GM23338 (cell line): ENCODE results near the gene PI4K2A. TPM values are rescaled to one million over a fixed set of nuclear protein-coding genes. Genes with fewer than 3 reads are reported as not detected.
A peak's percentile ranks its signal among the peaks of the same experiment; 100 is the strongest.

Experiments
- ATAC-seq: fragments of 200-7000 bp; cut with Tn5 transposase; 3 replicates; pipeline ENCODE4 v1.9.1; 2020
- DNase-seq: peaks from one replicate; pipeline ENCODE4 v3.0.0-alpha.2; 2015; ENCODE audit warnings: low spot score
- H2AFZ ChIP-seq: fragments of 200-600 bp; sonication (generic); 2 replicates; pipeline ENCODE4 v1.8.0; 2016; ENCODE audit warnings: antibody characterized with exemption, mild to moderate bottlenecking, moderate library complexity
- H3F3A ChIP-seq: fragments of 200-600 bp; sonication (generic); replicated peaks from 2 replicates; pipeline ENCODE4 v1.8.0; 2017; ENCODE audit warnings: antibody characterized with exemption, mixed run types, low read depth
- H3K27ac ChIP-seq: fragments of 200-600 bp; sonication (generic); 2 replicates; pipeline ENCODE4 v1.6.1; 2016; ENCODE audit warnings: low read depth
- H3K27me3 ChIP-seq: fragments of 200-600 bp; sonication (generic); 2 replicates; pipeline ENCODE4 v1.8.0; 2016; ENCODE audit warnings: mild to moderate bottlenecking, mixed run types, moderate library complexity; ENCODE audit not compliant: insufficient read depth
- H3K36me3 ChIP-seq: fragments of 200-600 bp; sonication (generic); 2 replicates; pipeline ENCODE4 v1.8.0; 2016; ENCODE audit warnings: mild to moderate bottlenecking; ENCODE audit not compliant: insufficient read depth
- H3K4me1 ChIP-seq: fragments of 200-600 bp; sonication (generic); 2 replicates; pipeline ENCODE4 v1.8.0; 2016; ENCODE audit warnings: mild to moderate bottlenecking, moderate library complexity; ENCODE audit not compliant: insufficient read depth
- H3K4me2 ChIP-seq: fragments of 200-600 bp; sonication (generic); 2 replicates; pipeline ENCODE4 v1.7.1; 2017; ENCODE audit warnings: mixed run types
- H3K4me3 ChIP-seq: fragments of 200-600 bp; sonication (generic); 2 replicates; pipeline ENCODE4 v1.6.1; 2016; ENCODE audit warnings: mixed run types
- H3K79me2 ChIP-seq: fragments of 200-600 bp; sonication (generic); replicated peaks from 2 replicates; pipeline ENCODE4 v1.8.0; 2017; ENCODE audit warnings: mild to moderate bottlenecking; ENCODE audit not compliant: insufficient read depth
- H3K9me2 ChIP-seq: fragments of 200-600 bp; sonication (generic); 2 replicates; pipeline ENCODE4 v1.8.0; 2017; ENCODE audit not compliant: insufficient read depth
- H4K20me1 ChIP-seq: fragments of 200-600 bp; sonication (generic); replicated peaks from 2 replicates; pipeline ENCODE4 v1.8.0; 2017; ENCODE audit warnings: mild to moderate bottlenecking; ENCODE audit not compliant: insufficient read depth
- H3K27ac Mint-ChIP-seq: 2 replicates; pipeline ENCODE4 v1.8.0; 2020; ENCODE audit warnings: inconsistent platforms, mild to moderate bottlenecking, moderate library complexity, mixed read lengths
- H3K27me3 Mint-ChIP-seq: 3 replicates; pipeline ENCODE4 v1.8.0; 2022; ENCODE audit warnings: low read depth, mild to moderate bottlenecking, moderate library complexity, mixed read lengths, inconsistent platforms; ENCODE audit not compliant: insufficient read depth, poor library complexity
- H3K36me3 Mint-ChIP-seq: 3 replicates; pipeline ENCODE4 v1.8.0; 2021; ENCODE audit warnings: low read depth, mild to moderate bottlenecking, inconsistent platforms, moderate library complexity, mixed read lengths
- H3K4me1 Mint-ChIP-seq: 3 replicates; pipeline ENCODE4 v1.8.0; 2020; ENCODE audit warnings: mild to moderate bottlenecking, inconsistent platforms, mixed read lengths
- H3K4me3 Mint-ChIP-seq: 3 replicates; pipeline ENCODE4 v1.8.0; 2021; ENCODE audit warnings: moderate library complexity, mild to moderate bottlenecking, inconsistent platforms, mixed read lengths
- H3K9me3 Mint-ChIP-seq: 3 replicates; pipeline ENCODE4 v1.8.0; 2020; ENCODE audit warnings: moderate library complexity, mild to moderate bottlenecking, inconsistent platforms, mixed read lengths
- CREB1 ChIP-seq: fragments of 250-450 bp; sonication (Bioruptor Pico); IDR thresholded peaks from 2 replicates; pipeline ENCODE4 v1.5.0; 2020; ENCODE audit warnings: low read depth, mild to moderate bottlenecking, moderate library complexity
- JUNB ChIP-seq: IDR thresholded peaks from one replicate; pipeline ENCODE4 v1.6.1; 2016; ENCODE audit warnings: antibody characterized with exemption; ENCODE audit not compliant: unreplicated experiment
- NANOG ChIP-seq: IDR thresholded peaks from 2 replicates; pipeline ENCODE4 v1.6.1; 2016; ENCODE audit warnings: antibody characterized with exemption, borderline replicate concordance
- STAT1 ChIP-seq: IDR thresholded peaks from one replicate; pipeline ENCODE4 v1.6.1; 2016; ENCODE audit warnings: antibody characterized with exemption; ENCODE audit not compliant: unreplicated experiment
- ZNF114 ChIP-seq: fragments of 250-450 bp; sonication (Bioruptor Pico); IDR thresholded peaks from 2 replicates; pipeline ENCODE4 v1.5.0; 2020; ENCODE audit warnings: mild to moderate bottlenecking, moderate library complexity
- ZNF331 ChIP-seq: fragments of 250-450 bp; sonication (Bioruptor Pico); IDR thresholded peaks from 2 replicates; pipeline ENCODE4 v1.5.0; 2020; ENCODE audit warnings: low read depth, mild to moderate bottlenecking, moderate library complexity
- polyA plus RNA-seq: library from polyadenylated mRNA; unstranded; fragments of >200 nt; fragmentation: Nextera tagmentation; extraction: Ambion mirVana; gene quantifications from 2 replicates; pipeline ENCODE4 v1.2.1, GENCODE V29; 2016
- total RNA-seq: library from RNA; depleted of rRNA; stranded (reverse); fragments of >200 nt; shearing (Covaris generic); gene quantifications from 2 replicates; pipeline ENCODE4 v1.2.3, GENCODE V29; 2014
- TF ChIP-seq, protein P1 (sequence below): IDR thresholded peaks from one replicate; pipeline ENCODE4 v1.6.1; 2018; ENCODE audit warnings: antibody characterized with exemption; ENCODE audit not compliant: unreplicated experiment
- TF ChIP-seq, protein P2 (sequence below), 2 experiments: fragments of 200-600 bp in 1 of 2; sonication (generic) in 1 of 2; conservative IDR thresholded peaks; 2 replicates each; pipeline versions ENCODE4 v1.5.1 to v1.6.1; 2016 to 2017; ENCODE audit warnings: antibody characterized with exemption in 2 of 2, low read depth in 2 of 2, mild to moderate bottlenecking in 2 of 2, moderate library complexity in 1 of 2
- TF ChIP-seq, protein P3 (sequence below): fragments of 250-450 bp; sonication (Bioruptor Pico); IDR thresholded peaks from 2 replicates; pipeline ENCODE4 v1.5.0; 2020; ENCODE audit warnings: mild to moderate bottlenecking, moderate library complexity

Gene PI4K2A
- total and polyA plus RNA-seq, 2 experiments from 2014 or later = 8.1 to 29.2 TPM

DNA sequence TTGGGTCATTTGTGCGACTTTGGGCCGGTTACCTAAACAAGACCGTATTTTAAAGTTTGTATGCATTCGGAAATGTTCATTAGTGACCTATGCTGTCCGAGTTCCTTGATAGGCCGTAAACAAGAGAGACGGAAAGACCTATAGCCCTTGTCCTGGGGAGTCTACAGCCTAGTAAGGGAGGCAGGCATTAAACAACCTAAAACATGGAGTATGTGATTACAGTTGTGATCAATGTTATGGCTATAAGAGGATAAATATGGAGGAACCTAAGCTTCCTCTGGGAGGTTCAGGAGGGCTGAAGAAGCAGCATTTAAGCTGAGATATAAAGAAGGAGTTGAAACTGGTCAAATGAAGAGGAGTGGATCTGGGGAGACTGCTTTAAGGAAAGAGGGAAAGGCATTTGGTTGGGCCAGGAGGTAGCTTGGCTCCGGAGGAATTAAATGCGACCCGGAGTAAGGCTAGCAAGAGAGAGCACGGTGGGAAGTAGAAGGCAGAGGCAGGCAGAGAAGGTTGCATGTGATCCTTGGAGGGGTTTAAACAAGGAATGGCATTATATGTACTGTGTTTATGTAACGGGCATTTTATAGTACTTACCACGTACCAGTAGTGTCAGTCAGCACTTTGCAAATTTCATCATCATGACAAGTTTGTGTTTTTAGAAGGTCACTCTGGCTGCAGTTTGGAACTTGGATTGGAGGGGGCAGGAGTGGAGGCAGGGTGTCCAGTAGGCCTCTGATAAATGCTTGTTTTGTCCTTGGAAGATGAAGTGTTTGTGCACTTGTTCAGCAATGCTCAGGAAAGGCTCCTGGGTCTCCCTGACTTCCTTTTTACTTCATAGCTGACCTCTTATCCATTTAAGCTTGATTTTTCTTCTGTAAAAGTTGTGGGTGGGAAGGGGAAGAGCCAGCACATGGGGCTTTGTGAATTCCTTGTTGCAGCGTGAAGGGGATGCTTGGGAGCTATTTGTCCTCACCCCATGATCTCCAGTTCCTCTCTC lies 47.6 kb downstream of the PI4K2A start (continued):
- TF ChIP-seq, protein P1, sequence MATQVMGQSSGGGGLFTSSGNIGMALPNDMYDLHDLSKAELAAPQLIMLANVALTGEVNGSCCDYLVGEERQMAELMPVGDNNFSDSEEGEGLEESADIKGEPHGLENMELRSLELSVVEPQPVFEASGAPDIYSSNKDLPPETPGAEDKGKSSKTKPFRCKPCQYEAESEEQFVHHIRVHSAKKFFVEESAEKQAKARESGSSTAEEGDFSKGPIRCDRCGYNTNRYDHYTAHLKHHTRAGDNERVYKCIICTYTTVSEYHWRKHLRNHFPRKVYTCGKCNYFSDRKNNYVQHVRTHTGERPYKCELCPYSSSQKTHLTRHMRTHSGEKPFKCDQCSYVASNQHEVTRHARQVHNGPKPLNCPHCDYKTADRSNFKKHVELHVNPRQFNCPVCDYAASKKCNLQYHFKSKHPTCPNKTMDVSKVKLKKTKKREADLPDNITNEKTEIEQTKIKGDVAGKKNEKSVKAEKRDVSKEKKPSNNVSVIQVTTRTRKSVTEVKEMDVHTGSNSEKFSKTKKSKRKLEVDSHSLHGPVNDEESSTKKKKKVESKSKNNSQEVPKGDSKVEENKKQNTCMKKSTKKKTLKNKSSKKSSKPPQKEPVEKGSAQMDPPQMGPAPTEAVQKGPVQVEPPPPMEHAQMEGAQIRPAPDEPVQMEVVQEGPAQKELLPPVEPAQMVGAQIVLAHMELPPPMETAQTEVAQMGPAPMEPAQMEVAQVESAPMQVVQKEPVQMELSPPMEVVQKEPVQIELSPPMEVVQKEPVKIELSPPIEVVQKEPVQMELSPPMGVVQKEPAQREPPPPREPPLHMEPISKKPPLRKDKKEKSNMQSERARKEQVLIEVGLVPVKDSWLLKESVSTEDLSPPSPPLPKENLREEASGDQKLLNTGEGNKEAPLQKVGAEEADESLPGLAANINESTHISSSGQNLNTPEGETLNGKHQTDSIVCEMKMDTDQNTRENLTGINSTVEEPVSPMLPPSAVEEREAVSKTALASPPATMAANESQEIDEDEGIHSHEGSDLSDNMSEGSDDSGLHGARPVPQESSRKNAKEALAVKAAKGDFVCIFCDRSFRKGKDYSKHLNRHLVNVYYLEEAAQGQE = no peak
- TF ChIP-seq ZNF114 (CRISPR knock-in tag) (no peak), STAT1 (no peak), JUNB (no peak)
- TF ChIP-seq, protein P2, sequence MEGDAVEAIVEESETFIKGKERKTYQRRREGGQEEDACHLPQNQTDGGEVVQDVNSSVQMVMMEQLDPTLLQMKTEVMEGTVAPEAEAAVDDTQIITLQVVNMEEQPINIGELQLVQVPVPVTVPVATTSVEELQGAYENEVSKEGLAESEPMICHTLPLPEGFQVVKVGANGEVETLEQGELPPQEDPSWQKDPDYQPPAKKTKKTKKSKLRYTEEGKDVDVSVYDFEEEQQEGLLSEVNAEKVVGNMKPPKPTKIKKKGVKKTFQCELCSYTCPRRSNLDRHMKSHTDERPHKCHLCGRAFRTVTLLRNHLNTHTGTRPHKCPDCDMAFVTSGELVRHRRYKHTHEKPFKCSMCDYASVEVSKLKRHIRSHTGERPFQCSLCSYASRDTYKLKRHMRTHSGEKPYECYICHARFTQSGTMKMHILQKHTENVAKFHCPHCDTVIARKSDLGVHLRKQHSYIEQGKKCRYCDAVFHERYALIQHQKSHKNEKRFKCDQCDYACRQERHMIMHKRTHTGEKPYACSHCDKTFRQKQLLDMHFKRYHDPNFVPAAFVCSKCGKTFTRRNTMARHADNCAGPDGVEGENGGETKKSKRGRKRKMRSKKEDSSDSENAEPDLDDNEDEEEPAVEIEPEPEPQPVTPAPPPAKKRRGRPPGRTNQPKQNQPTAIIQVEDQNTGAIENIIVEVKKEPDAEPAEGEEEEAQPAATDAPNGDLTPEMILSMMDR (conservative IDR thresholded peaks at IDR 0.05; ENCODE audit: low read depth in 2 of 2) = no peak

DNA sequence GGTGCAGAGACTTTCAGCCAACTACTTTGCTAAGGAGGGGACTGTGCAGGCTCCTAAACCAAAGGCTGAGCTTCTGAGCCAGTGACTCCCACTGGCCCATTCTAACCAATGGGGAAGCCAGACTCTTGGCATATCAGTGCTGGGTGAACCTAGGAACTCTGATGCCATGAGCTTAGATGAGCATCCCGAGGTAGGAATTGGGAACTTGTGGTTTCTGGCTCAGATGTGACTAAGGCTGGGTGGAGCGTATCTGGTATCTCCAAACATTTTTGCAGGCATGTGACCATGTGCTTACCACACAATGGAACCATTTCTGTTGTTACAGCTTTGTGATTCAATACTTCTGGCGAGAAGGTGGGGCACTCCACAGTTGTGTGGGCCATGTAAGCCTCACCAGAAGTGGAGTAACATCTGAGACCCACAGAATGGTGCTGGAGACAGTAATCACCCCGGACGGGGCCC lies 49.1 kb downstream of the PI4K2A start:
- H3K4me3 ChIP-seq = no peak overlapping the region
- no peak overlapping the region for H3K27ac ChIP-seq
- Mint-ChIP-seq H3K4me1 (peaks cover 17% of the 10 kb centered on the region), H3K36me3 (no peaks in the 10 kb centered on the region), H3K27ac (no peak overlapping the region), H3K9me3 (no peaks in the 10 kb centered on the region), H3K4me3 (no peak overlapping the region), H3K27me3 (peaks cover 2% of the 10 kb centered on the region)
- H4K20me1 ChIP-seq = peaks cover 3% of the 10 kb centered on the region
- H3K79me2 ChIP-seq = peaks cover 17% of the 10 kb centered on the region
- no peaks in the 10 kb centered on the region for H3K36me3 ChIP-seq
- DNase-seq = peak; percentile 30
- H3K4me2 ChIP-seq = no peak overlapping the region
- no peaks in the 10 kb centered on the region for H3K9me2 ChIP-seq
- H3F3A ChIP-seq = peaks cover 11% of the 10 kb centered on the region
- H2AFZ ChIP-seq = no peak overlapping the region
- H3K4me1 ChIP-seq = peaks cover 20% of the 10 kb centered on the region
- no peak for ATAC-seq
- H3K27me3 ChIP-seq = no peaks in the 10 kb centered on the region
- TF ChIP-seq ZNF331 (CRISPR knock-in tag) (no peak), CREB1 (CRISPR knock-in tag) (no peak), NANOG (no peak)
- TF ChIP-seq, protein P2 (conservative IDR thresholded peaks at IDR 0.05; ENCODE audit: low read depth in 2 of 2) = no peak
- TF ChIP-seq, protein P3, sequence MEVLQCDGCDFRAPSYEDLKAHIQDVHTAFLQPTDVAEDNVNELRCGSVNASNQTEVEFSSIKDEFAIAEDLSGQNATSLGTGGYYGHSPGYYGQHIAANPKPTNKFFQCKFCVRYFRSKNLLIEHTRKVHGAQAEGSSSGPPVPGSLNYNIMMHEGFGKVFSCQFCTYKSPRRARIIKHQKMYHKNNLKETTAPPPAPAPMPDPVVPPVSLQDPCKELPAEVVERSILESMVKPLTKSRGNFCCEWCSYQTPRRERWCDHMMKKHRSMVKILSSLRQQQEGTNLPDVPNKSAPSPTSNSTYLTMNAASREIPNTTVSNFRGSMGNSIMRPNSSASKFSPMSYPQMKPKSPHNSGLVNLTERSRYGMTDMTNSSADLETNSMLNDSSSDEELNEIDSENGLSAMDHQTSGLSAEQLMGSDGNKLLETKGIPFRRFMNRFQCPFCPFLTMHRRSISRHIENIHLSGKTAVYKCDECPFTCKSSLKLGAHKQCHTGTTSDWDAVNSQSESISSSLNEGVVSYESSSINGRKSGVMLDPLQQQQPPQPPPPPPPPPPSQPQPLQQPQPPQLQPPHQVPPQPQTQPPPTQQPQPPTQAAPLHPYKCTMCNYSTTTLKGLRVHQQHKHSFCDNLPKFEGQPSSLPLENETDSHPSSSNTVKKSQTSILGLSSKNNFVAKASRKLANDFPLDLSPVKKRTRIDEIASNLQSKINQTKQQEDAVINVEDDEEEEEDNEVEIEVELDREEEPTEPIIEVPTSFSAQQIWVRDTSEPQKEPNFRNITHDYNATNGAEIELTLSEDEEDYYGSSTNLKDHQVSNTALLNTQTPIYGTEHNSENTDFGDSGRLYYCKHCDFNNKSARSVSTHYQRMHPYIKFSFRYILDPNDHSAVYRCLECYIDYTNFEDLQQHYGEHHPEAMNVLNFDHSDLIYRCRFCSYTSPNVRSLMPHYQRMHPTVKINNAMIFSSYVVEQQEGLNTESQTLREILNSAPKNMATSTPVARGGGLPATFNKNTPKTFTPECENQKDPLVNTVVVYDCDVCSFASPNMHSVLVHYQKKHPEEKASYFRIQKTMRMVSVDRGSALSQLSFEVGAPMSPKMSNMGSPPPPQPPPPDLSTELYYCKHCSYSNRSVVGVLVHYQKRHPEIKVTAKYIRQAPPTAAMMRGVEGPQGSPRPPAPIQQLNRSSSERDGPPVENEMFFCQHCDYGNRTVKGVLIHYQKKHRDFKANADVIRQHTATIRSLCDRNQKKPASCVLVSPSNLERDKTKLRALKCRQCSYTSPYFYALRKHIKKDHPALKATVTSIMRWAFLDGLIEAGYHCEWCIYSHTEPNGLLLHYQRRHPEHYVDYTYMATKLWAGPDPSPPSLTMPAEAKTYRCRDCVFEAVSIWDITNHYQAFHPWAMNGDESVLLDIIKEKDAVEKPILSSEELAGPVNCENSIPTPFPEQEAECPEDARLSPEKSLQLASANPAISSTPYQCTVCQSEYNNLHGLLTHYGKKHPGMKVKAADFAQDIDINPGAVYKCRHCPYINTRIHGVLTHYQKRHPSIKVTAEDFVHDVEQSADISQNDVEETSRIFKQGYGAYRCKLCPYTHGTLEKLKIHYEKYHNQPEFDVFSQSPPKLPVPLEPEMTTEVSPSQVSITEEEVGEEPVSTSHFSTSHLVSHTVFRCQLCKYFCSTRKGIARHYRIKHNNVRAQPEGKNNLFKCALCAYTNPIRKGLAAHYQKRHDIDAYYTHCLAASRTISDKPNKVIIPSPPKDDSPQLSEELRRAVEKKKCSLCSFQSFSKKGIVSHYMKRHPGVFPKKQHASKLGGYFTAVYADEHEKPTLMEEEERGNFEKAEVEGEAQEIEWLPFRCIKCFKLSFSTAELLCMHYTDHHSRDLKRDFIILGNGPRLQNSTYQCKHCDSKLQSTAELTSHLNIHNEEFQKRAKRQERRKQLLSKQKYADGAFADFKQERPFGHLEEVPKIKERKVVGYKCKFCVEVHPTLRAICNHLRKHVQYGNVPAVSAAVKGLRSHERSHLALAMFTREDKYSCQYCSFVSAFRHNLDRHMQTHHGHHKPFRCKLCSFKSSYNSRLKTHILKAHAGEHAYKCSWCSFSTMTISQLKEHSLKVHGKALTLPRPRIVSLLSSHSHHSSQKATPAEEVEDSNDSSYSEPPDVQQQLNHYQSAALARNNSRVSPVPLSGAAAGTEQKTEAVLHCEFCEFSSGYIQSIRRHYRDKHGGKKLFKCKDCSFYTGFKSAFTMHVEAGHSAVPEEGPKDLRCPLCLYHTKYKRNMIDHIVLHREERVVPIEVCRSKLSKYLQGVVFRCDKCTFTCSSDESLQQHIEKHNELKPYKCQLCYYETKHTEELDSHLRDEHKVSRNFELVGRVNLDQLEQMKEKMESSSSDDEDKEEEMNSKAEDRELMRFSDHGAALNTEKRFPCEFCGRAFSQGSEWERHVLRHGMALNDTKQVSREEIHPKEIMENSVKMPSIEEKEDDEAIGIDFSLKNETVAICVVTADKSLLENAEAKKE = no peak
